ENCODE measurements around the gene CCRL2.
"Not testable (repeated sequence)": the region's sequence is repeated elsewhere in the genome, so short reads cannot be mapped to it uniquely, and the experiment has no call there.

Gene CCRL2

GRCh38 chr3:46380471-46381221 is 26.4 kb upstream of the CCRL2 start:
- DNase-seq (ENCODE audit: low read depth) = no peak

GRCh38 chr3:46381625-46382024 is 25.4 kb upstream of the CCRL2 start:
- no peak for DNase-seq (ENCODE audit: low read depth)

GRCh38 chr3:46383211-46383950 is 23.7 kb upstream of the CCRL2 start:
- no peak for DNase-seq (ENCODE audit: low read depth)

- no peak for DNase-seq (ENCODE audit: low read depth)
Measured at GRCh38 chr3:46383951-46384330, 23.1 kb upstream of the CCRL2 start.

DNA sequence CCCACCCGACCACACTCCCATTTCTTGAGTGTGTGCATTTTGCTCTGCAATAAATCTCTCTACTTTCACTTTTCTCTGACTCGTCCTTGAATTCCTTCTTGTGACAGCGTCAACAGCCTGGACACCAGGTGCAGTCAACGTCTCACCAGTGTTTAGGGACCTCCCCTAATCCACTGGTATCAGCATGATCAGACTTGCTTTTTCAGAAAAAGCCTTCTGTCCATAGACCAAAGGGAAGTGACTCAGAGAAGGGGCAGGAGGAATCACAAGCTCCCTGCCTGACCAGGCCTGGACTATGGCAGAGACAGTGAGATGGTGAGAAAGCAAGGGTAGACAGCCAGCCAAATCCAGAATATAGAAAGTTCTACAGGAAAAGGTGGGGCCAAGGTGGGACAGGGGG is 20.9 kb upstream of the CCRL2 start:
- no peak for DNase-seq (ENCODE audit: low read depth)

DNA sequence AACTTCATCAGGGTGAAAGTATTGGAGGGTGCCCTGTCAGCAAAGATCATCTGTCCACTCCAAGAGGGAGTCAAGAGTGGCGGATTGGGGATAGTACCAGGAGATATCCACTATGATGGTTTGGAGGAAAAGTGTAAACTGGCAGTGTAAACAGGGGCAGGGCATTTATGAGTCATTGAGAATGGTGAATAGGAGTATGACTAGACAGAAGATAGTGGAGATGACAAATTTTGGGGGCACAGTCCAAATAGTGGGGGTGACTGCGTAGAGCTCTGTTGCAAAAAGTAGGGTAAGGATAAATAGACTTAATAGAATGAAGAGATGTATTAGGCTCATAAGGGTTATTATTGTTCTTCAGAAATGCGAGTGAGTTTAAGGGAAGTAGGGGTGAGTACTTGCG is 18.2 kb upstream of the CCRL2 start:
- DNase-seq (ENCODE audit: low read depth) = not testable (repeated sequence)

- no peak for DNase-seq (ENCODE audit: low read depth)
Measured at GRCh38 chr3:46389306-46389705, 17.8 kb upstream of the CCRL2 start.

DNA sequence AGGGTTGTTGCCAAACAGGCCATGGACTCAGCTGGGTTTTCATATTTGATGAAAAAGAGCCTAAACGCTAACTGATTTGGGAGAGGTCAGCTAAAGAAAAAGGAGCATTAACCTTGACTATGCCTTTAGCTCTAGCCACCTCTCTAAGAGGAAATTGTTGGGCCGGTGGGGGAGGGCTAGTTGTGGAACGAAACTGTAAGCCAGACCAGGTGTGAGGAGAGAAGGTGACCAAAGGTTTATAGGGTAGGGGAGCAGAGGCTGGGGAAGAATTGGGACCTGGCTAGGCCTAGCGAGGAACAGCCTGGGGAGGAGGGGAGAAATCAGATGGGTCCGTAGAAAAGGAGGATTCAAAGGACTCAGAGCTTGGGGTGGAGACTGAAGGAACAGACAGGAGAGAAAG is 15.5 kb upstream of the CCRL2 start:
- DNase-seq (ENCODE audit: low read depth) = not testable (repeated sequence)

DNA sequence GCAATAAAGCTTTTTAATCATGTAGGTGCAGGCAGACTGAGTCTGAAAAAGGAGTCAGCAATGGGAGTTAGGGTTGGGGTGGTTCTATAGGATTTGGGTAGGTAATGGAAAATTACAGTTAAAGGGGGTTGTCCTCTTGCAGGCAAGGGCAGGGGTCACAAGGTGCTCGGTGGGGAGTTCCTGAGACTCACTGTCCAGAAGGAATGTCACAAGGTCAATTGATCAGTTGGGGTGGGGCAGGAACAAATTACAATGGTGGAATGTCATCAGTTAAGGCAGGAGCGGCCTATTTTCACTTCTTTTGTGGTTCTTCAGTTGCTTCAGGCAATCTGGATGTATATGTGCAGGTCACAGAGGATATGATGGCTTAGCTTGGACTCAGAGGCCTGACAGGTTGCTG is 14.0 kb upstream of the CCRL2 start:
- no peak for DNase-seq (ENCODE audit: low read depth)

DNA sequence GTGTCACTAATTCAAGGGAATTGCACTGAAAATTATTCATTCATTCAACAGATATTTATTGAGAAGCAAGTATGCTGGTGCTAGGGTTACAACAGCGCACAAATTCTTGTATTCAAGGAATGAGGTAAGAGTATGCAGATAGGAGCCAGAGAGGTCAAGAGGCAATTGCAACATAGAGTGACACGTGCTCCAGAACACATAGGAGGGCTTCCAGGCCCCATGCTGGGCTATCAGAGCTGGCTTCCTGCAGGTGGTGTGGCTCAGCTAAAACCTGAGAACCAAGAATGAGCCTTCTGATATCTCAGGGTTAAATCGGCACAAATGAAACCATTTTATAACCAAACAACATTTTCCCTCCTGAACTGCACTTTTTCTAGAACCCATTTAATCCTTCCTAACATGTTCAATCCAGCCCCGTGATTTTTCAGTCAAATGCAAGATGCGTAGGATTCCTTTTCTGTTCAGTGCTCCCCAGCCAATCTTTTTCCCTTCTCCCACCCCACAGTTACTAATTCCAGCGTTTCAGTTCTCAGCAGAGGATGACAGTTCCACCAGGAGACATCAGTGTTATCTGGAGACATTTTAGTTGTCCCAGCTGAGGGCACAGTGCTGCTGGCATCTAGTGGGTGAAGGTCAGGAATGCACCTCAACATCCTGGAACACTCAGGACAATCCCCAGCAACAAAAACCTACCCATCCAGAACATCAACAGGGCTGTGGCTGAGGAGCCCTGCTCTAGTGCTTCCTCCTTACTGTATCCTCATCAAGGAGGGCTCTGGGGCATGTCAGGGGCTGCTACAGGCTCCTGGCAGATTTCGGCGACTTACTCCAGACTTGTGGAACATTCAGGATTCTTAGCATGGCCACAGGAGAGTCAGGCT is 13.3 kb upstream of the CCRL2 start:
- no peak for DNase-seq (ENCODE audit: low read depth)

DNA sequence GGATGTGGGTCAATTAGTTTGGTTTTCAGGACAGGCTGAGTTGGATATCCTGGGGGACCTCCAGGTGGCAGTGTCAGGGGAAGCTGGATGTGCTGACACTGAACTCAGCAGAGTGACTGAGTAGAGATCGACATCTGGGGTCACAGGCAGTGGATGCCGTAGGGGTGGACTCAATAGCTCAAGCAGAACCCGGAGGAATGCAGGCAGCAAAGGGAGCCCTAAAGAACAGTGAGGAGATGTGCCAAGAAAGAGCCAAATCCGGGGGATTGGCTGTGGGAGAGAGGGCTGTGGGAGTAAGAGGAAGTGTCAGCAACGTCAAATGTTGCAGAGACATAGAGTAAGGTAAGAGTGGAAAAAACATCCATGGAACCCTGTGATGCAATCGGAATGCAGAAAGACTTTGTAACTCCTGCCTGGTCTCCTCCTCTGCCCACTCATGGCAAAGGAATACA is 11.8 kb upstream of the CCRL2 start:
- no peak for DNase-seq (ENCODE audit: low read depth)

DNA sequence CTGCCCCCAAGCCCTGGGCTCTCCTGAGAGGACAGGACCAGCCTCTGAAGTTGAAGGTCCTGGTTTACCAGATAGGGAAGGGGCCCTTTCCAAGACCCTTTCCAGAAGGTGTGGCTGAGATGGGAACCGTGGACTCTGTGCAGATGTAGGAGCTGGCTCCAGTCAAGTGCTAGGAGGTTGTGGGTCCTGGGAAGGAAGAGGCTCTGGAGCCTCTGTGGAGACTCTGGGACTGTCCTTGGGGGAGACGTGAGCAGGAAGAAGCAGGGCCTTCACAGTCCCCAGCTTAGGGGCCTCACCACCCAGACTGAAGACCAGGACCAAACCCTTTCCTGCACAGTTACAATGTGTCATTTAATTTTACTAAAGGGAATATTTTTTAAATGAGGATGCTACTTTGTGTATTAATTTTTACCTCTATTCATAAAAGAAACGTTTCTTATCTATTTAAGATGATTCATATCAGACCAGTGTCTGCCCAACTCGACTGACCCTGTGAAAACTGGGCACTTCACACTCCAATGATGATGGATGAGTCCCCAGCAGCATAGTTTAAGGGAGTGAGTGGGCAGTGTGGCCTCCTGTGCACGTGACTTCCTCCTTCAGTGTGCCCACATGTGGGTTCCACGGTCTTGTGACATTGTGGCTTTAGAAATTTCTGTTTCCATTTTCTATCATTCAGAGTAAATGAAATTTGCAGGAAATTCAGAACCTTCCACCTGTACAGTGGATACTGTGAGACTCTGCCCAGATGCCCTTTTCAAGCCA is 11.1 kb upstream of the CCRL2 start:
- no peak for DNase-seq (ENCODE audit: low read depth)

GRCh38 chr3:46397111-46397510 is 9.9 kb upstream of the CCRL2 start:
- DNase-seq (ENCODE audit: low read depth) = no peak

DNA sequence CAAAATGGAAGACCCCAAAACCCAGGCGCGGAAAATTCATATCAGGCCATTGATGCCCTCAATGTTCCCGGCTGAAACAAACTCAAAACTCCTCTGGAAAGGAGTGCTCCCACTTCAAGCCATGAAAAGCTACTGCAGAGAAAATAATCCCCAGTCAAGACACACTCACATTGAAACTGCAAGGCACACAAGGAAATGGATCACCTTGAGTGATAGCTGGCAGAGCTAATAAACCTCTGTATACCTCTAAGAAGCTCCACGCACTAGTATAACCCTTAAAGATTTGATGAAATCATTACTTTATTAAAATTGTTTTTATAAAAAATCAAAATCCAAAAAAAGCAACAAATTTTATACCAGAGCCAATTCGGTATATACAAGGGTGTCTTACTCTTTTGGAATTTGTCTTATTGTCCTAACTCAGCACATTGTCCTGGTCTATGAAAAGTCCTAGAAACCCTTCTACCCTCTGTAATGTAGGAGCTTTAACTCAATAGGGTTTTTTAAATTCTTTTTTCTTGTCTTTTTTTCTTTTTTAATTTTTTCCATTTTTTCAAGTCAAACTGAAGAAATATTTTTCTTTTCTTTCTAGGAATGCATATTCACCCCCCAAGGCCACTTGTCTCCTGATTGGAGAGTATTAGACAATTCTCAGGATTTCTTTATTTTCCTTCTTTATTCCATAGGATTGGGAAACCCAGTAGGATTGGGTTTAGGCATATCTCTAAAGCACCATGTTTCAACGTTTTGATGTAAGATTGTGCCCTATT is 8.7 kb upstream of the CCRL2 start:
- no peak for DNase-seq (ENCODE audit: low read depth)

- no peak for DNase-seq (ENCODE audit: low read depth)
Measured at GRCh38 chr3:46399098-46399497, 8.0 kb upstream of the CCRL2 start.

- no peak for DNase-seq (ENCODE audit: low read depth)
Measured at GRCh38 chr3:46399557-46399956, 7.5 kb upstream of the CCRL2 start.

DNA sequence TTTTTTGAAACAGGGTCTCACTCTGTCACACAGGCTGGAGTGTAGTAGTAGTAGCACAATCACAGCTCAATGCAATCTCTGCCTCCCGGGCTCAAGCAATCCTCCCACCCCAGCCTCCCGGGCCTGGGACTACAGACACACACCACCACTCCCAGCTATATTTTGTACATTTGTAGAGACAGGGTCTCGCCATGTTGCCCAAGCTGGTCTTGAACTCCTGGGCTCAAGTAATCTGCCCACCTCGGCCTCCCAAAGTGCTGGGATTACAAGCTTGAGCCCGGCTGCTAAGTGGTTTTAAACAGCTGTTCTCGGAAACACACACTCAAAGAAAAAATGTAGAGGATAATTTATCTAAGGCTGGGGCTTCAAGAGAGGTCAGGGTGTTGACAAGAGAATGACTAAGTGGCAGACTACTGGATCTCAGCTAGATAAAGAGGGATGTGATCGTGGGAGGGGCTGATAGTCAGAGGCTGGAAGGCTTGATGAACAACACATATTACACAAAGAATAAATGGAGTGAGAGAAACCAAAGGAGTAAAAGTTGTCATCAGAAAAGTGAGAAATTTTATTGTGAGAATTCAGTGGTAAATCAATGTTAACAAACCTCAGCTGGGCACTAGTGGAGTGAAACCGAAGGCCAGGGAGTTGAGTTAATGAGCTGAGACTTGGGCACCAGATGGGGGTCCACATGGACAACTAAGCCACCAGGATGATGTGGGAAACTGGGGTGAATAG is 6.9 kb upstream of the CCRL2 start:
- DNase-seq (ENCODE audit: low read depth) = no peak

GRCh38 chr3:46400846-46401245 is 6.2 kb upstream of the CCRL2 start:
- no peak for DNase-seq (ENCODE audit: low read depth)

GRCh38 chr3:46401579-46401978 is 5.5 kb upstream of the CCRL2 start:
- DNase-seq (ENCODE audit: low read depth) = no peak

- DNase-seq (ENCODE audit: low read depth) = not testable (repeated sequence)
Measured at GRCh38 chr3:46402902-46403301, 4.2 kb upstream of the CCRL2 start.

All from stimulated activated CD8-positive, alpha-beta memory T cell treated with anti-CD3 and anti-CD28 coated beads, Interleukin-15, amount 100 ng/mL, for 1 hour (primary cell).